ENCODE measurements around the gene IL17C.

The IL17C gene

DNA sequence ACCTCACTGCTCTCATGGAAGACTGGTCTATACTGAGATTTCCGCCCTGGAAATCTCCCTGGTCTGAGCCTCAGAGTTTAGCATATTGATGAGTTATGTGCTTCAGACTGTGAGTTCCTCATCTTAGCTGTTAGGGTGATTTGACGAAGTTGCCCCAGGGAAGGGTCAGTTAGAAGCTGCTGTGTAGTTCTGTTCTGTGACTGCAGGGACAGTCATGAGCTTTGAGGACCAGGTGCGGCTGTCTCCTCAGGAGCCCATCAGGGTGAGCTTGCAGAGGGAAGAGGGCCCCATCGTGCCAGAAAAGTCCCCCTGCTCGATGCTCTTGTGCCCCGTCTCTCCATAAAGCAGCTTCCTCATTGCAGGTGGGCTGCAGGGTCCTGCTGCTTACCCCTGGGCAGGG is 28.3 kb upstream of the IL17C start:
- no peak for DNase-seq (ENCODE audit: low read depth)

DNA sequence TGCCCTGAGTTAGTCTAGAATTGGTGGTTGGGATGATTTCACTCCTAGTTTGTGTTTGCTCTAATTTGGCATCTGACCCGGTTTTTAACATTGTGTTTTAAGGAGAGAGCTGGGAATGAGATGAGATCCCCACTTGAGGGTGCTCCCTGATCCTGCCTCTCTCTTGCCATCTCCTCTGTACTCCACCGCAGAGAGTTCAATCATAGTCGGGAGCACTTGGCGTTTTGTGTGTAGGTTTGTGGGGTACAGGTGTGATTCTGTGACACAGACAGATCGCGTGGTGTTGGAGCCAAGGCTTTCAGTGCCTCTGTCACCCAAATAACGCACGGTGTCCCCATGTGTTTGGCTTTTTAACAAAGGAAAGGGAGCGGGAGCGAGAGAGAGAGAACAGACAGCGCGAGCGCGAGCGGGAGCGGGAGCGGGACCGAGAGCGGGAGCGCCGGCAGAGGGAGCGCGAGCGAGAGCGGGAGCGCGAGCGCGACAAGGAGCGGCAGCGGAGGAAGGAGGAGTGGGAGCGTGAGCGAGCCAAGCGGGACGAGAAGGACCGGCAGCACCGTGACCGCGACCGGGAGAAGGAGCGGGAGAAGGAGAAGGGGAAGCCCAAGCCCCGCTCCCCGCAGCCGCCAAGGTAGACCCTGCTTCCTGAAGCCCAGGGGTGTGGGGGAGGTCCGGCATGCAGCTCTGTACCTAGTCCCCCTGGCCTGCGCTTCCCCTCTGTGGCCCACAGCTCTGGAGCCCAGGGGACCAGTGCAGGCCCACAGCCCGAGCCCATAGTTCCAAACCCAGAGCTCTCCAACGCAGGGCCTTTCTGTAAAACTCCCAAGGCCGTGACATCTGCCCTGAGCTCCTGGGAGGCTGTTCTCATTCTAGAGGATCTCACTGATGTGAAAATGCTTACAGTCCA is 27.2 kb upstream of the IL17C start:
- no peak for DNase-seq (ENCODE audit: low read depth)

DNA sequence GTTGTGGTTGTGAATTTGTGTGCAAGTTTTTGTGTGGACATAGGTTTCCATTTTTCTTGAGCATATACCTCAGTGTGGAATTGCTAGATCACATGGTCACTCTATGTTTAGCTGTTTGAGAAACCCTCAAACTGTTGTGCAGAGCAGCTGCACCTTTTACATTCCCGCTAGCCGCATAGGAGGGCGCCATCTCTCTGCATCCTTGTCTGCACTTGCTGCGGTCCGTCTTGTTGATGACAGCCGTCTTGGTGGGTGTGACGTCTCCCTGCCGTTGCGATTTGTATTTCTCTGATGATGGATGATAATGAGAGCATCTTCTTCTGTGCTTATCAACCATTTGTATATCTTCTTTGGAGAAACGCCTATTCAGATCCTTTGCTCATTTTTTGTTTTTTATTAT is 25.1 kb upstream of the IL17C start:
- DNase-seq (ENCODE audit: low read depth): no peak

DNA sequence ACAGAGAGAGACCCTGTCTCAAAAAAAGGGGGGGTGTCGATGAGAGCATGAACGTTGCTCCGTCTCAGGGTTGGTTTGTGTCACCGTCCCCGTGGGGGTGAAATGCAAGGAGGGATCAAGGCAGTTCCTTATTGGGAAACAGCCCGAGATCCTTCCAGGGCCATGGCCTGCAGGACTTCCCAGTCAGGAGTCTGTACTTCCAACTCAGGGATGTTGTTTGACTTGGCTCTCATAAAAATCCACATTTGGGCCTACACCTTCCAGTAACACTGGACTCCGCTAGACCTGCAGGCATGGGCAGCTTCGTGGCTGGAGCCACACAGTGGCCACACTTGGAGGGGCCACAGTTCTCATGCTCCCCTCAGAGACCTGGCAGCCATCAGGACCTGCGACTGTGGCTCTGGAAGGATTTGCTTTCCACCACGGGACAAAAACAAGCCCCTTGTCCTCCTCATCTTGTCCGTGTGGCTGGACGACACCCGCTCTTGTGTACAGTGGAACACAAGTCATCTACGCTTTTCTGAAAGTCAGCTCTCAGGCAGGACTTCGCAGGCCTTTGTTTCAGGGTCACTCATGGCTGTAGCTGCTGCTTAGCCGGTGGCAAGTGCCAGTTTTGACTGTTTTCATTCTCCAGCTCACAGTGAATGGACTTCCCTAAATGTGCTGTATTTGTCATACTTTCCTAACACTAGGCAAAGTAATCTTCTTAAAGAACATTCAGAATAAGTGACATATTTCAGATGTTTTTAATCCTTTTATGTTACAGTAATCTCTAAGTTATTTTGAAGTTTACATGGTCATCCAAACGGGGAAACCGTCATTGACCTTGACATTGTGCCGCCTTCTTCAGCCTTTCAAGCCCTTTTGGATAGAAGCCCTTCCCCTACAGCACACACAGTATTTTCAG is 24.2 kb upstream of the IL17C start:
- no peak for DNase-seq (ENCODE audit: low read depth)

GRCh38 chr16:88614818-88615580 is 23.4 kb upstream of the IL17C start:
- DNase-seq (ENCODE audit: low read depth): no peak

DNA sequence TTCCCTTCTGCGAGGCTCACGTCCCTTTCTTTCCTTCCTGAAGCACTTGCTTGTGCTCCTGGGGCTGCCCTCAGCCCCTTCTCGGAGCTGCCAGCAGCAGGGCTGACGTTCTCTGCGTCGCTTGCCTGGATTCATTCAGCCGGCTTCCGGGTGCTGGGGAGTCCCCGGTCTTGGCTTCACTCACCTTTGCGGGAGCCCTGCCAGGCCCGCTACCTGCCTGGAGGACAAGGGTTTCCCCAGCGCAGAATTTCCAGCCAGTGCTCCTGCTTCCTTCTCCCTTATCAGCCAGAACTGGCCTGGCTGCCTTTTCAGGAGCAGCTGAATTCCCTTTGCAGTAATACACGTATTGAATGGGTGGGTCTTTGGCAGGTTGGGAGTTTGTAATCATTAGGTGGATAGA is 22.1 kb upstream of the IL17C start:
- no peak for DNase-seq (ENCODE audit: low read depth)

GRCh38 chr16:88616736-88617135 is 21.6 kb upstream of the IL17C start:
- DNase-seq (ENCODE audit: low read depth): no peak

DNA sequence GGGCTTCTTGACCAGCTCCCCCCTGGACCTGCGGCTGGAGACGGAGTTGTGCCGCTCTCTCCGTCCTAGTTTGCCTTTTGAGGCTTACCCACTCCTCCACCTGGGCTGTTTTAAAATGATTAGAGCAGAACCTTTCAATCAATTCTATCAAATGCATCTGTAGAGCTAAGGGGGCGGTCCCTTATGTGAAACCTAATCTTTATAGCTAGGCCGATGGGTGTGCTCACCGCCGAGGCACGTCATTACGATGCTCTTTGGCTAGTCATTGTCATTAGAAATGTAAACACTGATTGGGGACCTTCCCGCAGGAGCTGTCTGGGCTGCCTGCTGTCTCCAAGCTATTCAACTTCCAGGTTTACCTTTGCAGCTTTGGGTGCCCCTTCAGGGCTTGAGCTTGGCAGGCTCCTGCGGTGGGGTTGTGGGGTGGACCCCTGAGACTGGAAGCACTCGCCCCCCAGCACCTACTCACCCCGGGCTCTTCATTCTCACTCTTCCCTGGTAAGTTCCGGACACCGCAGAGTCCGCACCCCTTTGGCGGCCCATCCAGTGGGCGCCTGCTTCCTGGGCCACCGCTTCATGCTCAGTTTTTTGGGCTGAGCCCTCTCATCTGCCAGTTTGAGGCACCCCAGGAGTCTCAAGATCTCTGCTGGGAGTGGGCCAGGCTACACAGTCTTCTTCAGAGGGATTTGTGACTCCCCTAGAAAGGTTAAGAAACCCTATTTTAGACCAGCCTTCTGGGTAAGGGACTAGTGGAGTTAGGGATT is 20.9 kb upstream of the IL17C start:
- DNase-seq (ENCODE audit: low read depth): no peak

GRCh38 chr16:88618182-88618955 is 20.0 kb upstream of the IL17C start:
- no peak for DNase-seq (ENCODE audit: low read depth)

GRCh38 chr16:88618956-88619667 is 19.3 kb upstream of the IL17C start:
- DNase-seq (ENCODE audit: low read depth): no peak

GRCh38 chr16:88619859-88620815 is 18.2 kb upstream of the IL17C start:
- peak; percentile 42 for DNase-seq (ENCODE audit: low read depth)

DNA sequence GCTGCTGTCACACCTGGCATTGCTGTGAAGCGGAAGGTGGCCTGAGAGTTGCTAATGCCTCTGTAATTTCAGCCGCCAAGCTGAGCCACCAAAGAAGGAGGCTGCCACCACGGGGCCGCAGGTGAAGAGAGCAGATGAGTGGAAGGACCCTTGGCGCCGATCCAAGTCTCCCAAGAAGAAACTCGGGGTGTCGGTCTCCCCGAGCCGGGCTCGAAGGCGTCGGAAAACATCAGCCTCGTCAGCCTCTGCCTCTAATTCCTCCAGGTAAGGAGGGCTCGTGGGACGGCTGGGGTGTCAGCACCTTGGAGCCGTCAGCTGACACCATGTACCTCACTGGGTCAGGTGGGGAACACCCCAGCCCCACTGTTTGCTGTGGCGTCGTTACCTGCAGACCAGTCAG is 16.2 kb upstream of the IL17C start:
- DNase-seq (ENCODE audit: low read depth): no peak

DNA sequence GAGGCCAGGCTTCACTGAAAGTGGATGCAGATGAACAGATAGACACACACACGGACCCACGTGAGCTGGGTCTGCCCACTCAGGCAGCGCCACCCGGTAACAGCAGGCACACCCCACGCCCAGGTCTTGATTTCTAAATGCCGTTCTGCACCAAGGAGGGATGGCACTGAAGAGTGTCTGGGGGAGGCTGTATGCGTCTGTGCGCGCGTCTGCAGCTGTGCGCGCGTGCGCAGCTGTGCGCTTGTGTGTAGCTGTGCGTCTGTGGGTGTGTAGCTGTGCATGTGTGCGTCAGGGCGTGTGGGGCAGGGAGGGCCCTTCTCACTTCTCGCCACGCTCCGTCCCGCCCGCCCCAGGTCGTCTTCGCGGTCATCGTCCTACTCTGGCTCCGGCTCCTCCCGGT is 15.5 kb upstream of the IL17C start:
- no peak for DNase-seq (ENCODE audit: low read depth)

DNA sequence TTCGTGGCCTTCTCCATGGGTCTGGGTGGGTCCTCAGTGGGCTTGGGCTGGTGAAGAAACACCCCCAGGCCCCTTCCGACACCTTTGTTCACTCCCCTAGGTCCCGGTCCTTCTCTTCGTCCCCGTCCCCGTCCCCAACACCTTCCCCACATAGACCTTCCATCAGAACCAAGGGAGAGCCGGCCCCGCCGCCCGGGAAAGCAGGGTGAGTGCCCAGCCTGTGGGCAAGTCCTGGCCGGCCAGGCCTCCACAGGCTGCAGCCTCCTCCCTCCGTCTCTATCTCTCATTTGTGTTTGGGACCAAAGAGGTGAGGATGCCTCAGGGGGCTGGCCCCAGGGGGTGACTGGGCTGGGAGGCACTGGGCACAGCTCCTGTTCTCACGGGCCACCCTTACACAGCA is 14.5 kb upstream of the IL17C start:
- DNase-seq (ENCODE audit: low read depth): no peak

GRCh38 chr16:88624481-88624880 is 13.9 kb upstream of the IL17C start:
- DNase-seq (ENCODE audit: low read depth): no peak

DNA sequence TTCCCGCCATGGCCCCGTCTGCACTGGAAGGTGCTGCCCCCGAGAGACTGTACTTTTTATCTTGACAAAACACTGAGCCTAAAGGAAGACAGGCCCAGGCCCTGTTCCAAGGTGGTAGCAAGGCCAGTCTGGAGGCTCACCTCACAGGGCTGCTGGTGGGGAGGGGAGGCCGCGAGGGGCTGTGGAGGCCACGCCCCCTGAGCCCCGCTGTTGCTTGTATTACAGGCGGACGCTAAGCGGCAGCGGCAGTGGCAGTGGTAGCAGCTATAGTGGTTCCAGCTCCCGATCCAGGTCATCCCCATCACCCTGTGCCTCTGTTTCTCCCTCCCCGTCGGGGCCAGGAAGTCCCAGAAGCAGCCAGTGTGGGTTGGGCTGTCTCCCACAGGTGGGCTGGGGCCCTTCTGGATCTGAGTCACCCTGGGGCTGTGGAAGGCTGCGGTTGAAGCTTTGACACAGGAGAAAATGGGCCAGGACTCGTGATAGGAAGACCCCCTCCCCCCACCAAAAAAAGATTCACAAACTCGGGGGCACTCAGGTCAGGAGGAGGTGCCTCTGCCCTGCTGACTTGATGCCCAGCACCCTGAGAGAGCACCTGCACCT is 13.3 kb upstream of the IL17C start:
- no peak for DNase-seq (ENCODE audit: low read depth)

DNA sequence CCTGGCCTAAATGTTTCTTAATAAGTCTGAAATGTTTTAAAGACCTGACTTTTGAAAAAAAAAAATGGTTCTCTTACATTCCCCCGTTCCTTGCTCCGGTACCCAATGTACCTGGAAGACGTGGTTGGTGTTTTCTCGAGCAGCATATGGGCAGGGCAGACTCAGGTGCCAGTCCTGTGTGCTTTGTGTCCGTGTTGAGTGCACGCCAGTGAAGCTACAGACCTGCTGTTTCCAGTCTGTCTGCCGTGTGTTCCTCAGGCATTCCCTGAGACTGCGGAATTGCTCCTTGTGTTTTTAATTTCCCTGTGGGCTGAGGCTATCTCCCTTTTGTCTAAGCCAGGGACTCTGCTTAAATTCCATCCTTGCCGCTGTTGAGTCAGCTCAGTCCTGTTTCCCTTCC is 11.7 kb upstream of the IL17C start:
- no peak for DNase-seq (ENCODE audit: low read depth)

Measured in activated T-cell treated with anti-CD3 and anti-CD28 coated beads for 24 hours (primary cell).